Activated CD8-positive, alpha-beta memory T cell treated with anti-CD3 and anti-CD28 coated beads for 48 hours (primary cell): ENCODE data around the gene TUFT1.
"Not testable (repeated sequence)": the region's sequence is repeated elsewhere in the genome, so short reads cannot be mapped to it uniquely, and the experiment has no call there.

Source experiments
- DNase-seq, 3 experiments: peaks; one replicate each; pipeline ENCODE4 v3.0.0-alpha.2; 2020; ENCODE audit warnings: low read depth in 2 of 3, low spot score in 2 of 3

TUFT1 gene

DNA sequence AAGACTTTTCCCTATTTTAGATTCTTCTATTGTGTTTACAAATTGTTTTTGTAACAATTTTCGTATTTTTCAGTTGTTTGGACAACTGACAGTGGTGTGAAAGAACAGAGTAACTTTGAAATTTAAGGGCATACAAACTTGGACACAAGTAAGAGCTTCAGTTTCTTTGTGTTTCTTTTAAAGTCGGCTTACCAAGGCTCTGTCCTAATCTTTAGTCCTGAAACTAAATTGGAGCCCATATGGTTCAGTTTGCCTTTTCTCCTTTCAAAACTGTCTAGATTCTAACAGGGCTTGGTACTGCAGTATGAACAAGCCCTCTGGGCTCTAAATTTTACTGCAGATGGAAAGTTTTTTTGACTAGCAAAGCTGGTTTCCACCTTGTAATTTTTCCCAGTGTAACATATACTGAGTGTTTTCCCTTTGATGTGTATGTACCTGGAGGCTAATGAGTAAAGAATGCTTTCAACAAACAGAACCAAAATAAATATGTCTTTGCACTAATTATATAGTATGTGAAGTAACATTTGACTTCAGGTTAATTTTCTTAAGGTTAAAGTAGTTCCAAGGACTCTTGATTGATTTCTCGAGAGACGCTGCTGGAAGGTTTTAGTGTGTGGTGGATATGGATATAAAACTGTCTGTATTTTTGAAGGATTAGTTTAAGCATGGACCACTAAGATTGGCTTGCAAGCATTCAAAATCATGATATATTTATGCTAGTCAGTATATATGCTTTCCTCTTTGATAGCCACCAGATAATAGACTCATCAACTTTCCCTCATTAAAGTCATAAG, 75.8 kb downstream of the TUFT1 start:
- DNase-seq = no peak

DNA sequence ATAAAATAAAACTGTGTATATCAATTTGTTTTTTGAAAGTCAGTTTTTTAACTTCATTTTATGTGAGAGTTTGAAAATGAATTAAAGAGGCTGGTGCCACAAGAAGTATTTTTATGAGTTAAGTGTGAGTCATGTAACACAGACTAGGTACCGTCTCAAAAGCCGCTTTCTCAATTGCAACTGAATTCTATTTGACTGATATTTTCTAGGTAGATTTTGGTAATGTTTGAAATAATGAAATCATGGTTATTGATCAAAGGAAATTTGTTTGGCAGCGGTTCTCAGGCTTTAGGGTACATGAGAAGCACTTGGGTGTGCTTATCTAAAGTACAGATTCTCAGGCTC, 76.4 kb downstream of the TUFT1 start:
- no peak for DNase-seq

DNA sequence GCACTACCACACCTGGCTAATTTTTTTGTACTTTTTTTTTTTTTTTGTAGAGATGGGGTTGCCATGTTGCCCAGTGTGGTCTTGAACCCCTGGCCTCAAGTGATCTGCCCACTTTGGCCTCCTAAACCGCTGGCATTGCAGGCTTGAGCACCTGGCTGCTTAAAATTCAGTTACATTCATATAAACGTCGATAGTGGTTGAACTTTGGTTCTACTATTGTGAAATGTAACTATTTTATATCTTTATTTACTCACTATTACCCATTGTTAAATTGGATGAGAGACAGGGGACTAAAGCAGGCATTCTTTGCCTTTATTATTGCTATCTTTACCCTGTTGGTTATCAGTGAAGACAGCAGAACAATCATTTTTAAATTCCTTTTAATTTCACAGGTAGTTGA, 77.9 kb downstream of the TUFT1 start:
- DNase-seq = no peak

DNA sequence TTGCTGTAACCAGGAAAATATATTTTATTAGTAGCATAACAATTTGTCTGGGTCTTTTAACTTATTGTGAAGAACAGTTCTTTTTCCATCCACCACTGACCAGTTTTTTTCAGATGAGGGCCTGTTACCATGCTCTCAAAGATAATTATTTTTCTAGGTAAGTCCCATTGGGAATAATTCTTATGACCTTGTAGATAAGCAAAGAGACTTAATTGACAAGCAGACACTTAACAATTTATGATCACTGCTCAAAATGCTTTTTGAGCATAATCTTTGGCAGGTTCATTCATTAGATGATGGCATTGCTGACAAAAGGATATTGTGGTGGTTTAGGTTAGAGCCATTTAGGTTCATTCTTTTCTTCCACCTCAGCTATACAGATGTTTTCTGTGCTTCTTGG, 78.4 kb downstream of the TUFT1 start:
- no peak for DNase-seq

DNA sequence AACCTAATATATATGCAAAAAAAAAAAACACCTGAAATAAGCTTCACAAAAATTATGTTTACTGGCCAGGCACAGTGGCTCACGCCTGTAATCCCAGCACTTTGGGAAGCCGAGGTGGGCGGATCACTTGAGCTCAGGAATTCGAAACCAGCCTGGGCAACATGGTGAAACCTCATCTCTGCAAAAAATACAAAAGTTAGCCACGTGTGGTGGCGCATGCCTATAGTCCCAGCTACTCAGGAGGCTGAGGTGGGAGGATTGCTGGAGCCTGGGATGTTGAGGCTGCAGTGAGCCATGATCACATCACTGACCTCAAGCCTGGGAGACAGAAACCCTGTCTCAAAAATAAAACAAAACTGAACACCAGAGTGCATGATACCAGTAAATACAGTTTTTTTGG, 78.9 kb downstream of the TUFT1 start:
- DNase-seq = not testable (repeated sequence)

DNA sequence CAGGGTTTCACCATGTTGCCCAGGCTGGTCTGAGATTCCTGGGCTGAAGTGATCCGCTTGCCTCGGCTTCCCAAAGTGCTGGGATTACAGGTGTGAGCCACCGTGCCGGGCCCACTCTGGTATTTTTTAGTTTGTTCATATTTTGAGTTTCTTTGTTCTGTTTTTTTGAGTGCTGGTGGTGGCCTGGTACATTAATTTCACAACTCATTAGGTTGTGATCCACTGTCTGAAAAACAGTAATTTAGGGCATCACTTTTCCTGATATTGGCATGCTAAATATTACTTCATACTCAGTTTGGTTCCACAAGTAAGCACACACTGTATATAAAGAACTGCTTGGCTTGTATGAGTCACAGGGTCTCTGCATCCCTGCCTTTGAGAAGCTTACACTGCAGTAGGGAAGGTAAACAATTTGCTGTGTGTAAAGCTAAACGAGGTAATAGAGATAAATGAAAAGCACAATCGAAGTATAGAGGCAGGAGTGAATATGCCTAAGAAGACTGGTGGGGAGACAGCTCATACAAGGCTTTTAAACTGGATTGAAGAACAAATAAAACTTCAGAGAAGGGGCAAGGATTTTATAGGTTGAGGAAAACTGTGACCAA, 79.5 kb downstream of the TUFT1 start:
- no peak for DNase-seq

DNA sequence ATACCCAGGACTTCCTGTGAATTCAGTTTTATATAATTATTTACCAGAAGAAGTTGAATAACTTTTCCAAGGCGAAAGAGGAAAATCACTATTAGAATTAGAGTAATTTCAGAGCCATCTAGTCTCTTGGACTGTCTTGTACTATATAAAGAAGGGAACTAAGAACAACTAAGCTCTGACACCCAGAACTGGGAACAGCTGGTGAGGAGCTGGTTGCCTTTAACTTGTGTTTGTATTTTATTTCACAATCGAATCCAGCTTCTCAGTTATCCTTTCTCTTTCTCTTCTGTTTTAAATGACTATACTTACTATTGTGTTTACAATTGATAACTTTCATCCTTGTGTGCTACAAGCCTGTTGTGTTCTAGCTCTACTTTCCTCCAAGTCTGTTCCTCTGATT, 80.2 kb downstream of the TUFT1 start:
- DNase-seq = no peak

DNA sequence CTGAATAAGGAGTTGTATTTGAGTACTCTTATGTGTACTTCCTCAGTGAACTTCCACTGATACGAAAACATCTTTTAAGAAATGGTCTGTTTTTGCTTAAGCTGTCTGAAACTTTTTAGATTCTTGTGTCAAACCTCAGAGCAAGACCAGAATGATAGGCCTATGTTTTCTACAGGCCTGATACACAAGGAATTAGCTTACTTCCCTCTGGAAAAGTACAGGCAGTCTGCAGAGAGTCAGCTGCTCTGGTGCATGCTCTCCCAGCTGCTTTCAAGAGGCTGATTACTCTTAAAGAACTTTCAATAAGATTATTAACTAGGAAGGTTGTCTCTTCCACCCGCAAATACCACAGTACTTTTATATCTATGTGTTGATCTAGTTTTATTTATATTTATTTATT, 81.2 kb downstream of the TUFT1 start:
- no peak for DNase-seq

DNA sequence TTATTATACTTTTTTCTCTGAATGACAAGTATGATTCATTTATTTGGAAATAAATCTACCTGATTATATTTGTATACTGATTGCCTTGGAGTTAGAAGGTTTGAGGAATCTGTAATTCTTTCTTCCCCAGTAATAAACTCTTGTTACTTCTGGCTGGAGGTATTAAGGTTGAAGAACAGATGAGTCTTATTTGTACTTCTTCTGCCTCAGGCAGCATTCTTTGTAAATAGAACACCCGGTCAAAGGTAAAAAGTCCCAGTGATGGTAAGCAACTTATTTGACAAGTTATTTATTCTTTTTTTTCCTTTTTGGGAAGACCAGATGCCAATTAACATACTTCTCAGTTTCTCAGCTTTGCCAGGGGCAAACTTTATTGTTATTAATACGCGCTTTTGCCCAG, 84.7 kb downstream of the TUFT1 start:
- no peak for DNase-seq

DNA sequence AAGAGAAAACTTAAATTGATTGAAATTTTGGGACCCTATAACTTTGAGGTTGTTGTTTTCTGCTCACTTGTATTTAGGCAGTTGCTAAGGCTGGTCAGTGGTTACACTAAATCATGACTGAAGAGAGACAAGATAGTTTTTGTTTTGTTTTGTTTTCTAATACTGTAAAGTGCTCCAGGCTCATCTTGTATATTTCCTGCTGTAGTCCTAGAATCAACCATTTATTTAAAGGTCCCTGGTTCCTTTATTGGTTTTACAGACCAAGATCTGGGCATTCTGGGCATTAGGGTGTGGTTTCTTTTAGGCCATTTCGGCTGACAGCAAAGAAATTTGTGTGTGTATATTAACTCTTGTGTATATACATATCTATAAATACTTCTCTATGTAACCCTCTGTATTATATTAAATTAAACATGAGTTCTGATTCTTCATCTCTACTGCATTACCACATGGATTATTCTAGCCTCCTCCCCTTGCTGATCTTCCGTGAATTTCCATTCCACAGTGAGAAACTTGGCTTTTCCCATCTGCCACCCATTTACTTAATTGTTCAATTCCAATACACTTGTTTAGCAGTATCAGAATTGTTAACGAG, 86.7 kb downstream of the TUFT1 start:
- DNase-seq = no peak

DNA sequence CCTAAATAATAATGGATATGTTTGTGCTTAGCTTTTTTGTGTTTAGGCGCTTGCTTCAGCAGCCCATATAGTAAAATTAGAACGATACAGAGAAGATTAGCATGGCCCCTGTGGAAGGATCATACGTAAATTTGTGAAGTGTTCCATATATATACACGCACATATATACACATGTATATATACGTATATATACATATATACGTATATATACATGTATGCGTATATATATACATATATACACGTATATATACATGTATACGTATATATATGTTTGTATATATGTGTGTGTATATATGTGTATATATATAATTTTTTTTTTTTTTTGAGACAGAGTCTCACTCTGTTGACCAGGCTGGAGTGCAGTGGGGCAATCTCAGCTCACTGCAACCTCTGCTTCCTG, 89.2 kb downstream of the TUFT1 start:
- no peak for DNase-seq
